ENCODE data around the gene TCEANC2. TPM values are rescaled to one million over a fixed set of nuclear protein-coding genes. Genes with fewer than 3 reads are reported as not detected.
A peak's percentile ranks its signal among the peaks of the same experiment; 100 is the strongest.

The TCEANC2 gene
- total and polyA plus RNA-seq, 2 of the 4 experiments (the other 2 are of a cell fraction): 2.4 to 3.2 TPM

DNA sequence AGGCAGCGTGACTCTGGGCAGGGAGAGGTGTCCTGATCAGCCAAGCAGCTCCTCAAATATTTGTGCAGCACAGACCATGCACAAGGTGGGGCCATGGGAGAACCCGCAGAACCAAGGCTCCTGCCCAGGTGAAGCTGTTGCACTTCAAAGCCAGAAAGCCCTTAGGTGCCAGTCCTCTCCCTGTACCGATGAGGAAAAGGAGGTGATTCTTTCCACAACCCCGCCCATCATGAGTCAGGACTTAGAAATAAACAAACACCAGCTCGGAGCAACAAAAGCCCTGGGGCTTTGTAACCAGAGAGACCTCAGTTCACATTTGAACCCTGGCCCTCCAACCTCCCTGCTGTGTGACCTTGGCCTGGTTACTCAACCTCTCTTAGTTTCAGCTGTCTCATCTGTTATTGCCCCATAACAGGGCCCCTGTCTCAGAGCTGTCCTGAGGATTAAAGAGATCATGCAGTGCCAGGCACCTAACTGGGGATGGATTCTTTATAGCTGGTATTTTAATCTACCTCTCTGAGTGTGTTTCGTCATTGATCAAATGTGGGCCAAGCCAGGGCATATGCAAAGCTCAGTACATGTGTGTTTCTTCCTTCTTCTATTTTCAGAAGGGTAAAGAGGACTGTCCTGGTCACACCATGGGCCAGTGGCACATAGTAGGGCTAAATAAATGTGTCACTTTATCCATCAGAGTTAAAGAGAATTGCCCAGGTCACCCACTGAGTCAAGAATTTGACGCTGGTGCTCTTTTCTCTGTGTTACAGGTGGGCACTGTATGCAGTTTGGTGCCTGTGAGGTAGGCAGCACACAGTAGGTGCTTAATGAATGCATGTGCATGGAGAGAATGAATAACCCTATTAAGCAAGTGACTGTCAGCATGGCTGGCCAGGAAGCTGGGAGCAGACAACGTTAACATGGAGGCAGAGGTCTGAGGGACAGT lies 36.8 kb upstream of the TCEANC2 start:
- ATAC-seq (ENCODE audit: low read depth) (peak; percentile 64), DNase-seq (peak; percentile 20)
- no peaks in the 10 kb centered on the region for H3K36me3 ChIP-seq (ENCODE audit: control insufficient read depth, insufficient read depth, low read length)
- no peak overlapping the region for H3K18ac ChIP-seq (ENCODE audit: low read depth, low read length)
- TF ChIP-seq CEBPB (IDR thresholded peaks at IDR 0.05; ENCODE audit: low read depth, low read length) (peak; percentile 64; the same call in 1 of the 2 replicates), CTCF (conservative IDR thresholded peaks at IDR 0.05; ENCODE audit: low read depth, low read length) (no peak)
- H3K4ac ChIP-seq (ENCODE audit: low read depth, low read length): no peak overlapping the region
- dilution Hi-C loops (cut with HindIII; ENCODE audit: low sequenced_read_pairs, unreplicated experiment): no loop called here
- no peaks in the 10 kb centered on the region for H3K79me1 ChIP-seq (ENCODE audit: low read depth in 1 of 2, low read length in 2 of 2)
- no peak overlapping the region for H2BK120ac ChIP-seq (ENCODE audit: low read depth, low read length)
- no peak overlapping the region for H3K27ac ChIP-seq (ENCODE audit: insufficient read depth, low read length)
- H2AK5ac ChIP-seq (ENCODE audit: low read depth, low read length): no peak overlapping the region
- CTCF ChIA-PET: no interaction called here
- H4K20me1 ChIP-seq (ENCODE audit: insufficient read depth, low read length): 0 out of 2 replicates have a peak, but pooled peaks cover 5% of the 10 kb centered on the region
- H4K8ac ChIP-seq (ENCODE audit: low read depth in 2 of 2, low read length in 2 of 2): no peak overlapping the region
- H2AK9ac ChIP-seq (replicated peaks; ENCODE audit: low read depth, low read length, poor library complexity): no peak overlapping the region
- no peak overlapping the region for H2BK5ac ChIP-seq (ENCODE audit: low read depth, low read length, poor library complexity, severe bottlenecking)
- H3K9ac ChIP-seq (ENCODE audit: low read depth, low read length): no peak overlapping the region
- no peak overlapping the region for H2BK15ac ChIP-seq (ENCODE audit: low read depth, low read length)
- H4K91ac ChIP-seq (ENCODE audit: insufficient read depth, low read depth, low read length): no peak overlapping the region
- POLR2A ChIA-PET (ENCODE audit: unreplicated experiment): no interaction called here
- intact Hi-C loops (cut with micrococcal nuclease): no loop called here
- in situ Hi-C loops (cut with MboI; ENCODE audit: low sequenced_read_pairs): no loop called here
- no peak overlapping the region for H2BK20ac ChIP-seq (ENCODE audit: low read depth, low read length)
- H3K9me1 ChIP-seq (ENCODE audit: insufficient read depth, low read length): peaks cover 4% of the 10 kb centered on the region; the same call in 1 of the 2 replicates
- H4K5ac ChIP-seq (ENCODE audit: low read depth, low read length): no peak overlapping the region
- no peak overlapping the region for H3K56ac ChIP-seq (ENCODE audit: extremely low read depth, insufficient read depth, low read length)
- WGBS, 2 experiments (ENCODE audit: extremely low coverage in 2 of 2, insufficient read length in 1 of 2): 83% methylated on average over 1 of the region's 8 CpGs; no CpG with 5 or more reads in 1 of the 2 experiments
- no peak overlapping the region for H3K14ac ChIP-seq (replicated peaks; ENCODE audit: low read depth, low read length)
- H3K4me2 ChIP-seq (ENCODE audit: low read depth, low read length): no peak overlapping the region; the same call in 1 of the 2 replicates
- H3K9me3 ChIP-seq (ENCODE audit: control insufficient read depth, insufficient read depth, low read length): no peaks in the 10 kb centered on the region
- H3K23ac ChIP-seq (ENCODE audit: low read depth, low read length): no peak overlapping the region
- H3K4me1 ChIP-seq (ENCODE audit: control insufficient read depth, insufficient read depth, low read length): peaks cover 3% of the 10 kb centered on the region; the same call in 1 of the 2 replicates
- BruUV-seq (replicated peaks): no TSS peak
- H3K27me3 ChIP-seq (ENCODE audit: control insufficient read depth, insufficient read depth, low read length): peaks cover 53% of the 10 kb centered on the region
- H3K4me3 ChIP-seq (ENCODE audit: insufficient read depth, low read depth, low read length): no peak overlapping the region
- H2AFZ ChIP-seq (replicated peaks; ENCODE audit: low read length, poor library complexity): no peak overlapping the region
